C4-2B (cell line): ENCODE data around the gene OTOS.

Source experiments
- ZFX ChIP-seq: fragments of 450-650 bp; IDR thresholded peaks from 2 replicates; pipeline ENCODE4 v1.6.1; 2017
- TF ChIP-seq, protein P1 (sequence below): fragments of 450-650 bp; conservative IDR thresholded peaks from 2 replicates; pipeline ENCODE4 v1.5.1; 2017; ENCODE audit warnings: mild to moderate bottlenecking

DNA sequence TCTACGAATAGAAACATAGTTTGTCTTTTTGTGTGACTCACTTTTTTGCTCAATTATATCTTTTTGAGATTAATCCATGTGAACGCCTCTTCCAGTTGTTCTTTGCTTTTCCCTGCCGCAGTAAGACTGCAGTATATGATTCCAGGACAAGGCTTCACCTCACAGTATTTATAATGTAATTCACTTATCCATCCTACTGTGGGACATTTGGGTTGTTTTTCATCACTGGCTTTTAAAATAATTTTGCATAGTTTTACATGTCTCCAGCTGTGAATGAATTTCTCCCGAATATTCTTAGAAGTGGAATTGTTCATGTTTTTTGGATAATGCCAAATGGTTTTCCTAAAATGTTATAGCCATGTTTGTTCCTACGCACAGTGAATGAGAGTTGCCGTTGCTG is 26.2 kb downstream of the OTOS start:
- TF ChIP-seq, protein P1, sequence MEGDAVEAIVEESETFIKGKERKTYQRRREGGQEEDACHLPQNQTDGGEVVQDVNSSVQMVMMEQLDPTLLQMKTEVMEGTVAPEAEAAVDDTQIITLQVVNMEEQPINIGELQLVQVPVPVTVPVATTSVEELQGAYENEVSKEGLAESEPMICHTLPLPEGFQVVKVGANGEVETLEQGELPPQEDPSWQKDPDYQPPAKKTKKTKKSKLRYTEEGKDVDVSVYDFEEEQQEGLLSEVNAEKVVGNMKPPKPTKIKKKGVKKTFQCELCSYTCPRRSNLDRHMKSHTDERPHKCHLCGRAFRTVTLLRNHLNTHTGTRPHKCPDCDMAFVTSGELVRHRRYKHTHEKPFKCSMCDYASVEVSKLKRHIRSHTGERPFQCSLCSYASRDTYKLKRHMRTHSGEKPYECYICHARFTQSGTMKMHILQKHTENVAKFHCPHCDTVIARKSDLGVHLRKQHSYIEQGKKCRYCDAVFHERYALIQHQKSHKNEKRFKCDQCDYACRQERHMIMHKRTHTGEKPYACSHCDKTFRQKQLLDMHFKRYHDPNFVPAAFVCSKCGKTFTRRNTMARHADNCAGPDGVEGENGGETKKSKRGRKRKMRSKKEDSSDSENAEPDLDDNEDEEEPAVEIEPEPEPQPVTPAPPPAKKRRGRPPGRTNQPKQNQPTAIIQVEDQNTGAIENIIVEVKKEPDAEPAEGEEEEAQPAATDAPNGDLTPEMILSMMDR: no peak
- no peak for TF ChIP-seq ZFX
